OCI-LY7 (cell line): ENCODE data around the gene BRIP1. TPM values are rescaled to one million over a fixed set of nuclear protein-coding genes. Genes with fewer than 3 reads are reported as not detected.
"Not testable (repeated sequence)": the region's sequence is repeated elsewhere in the genome, so short reads cannot be mapped to it uniquely, and the experiment has no call there.

Experiments used
- BruUV-seq: library from RNA; stranded (reverse); fragments of 400-500 nt; replicated peaks from 2 replicates; lab custom pipeline; 2021; lab: Mats Ljungman, UMichigan
- CTCF ChIA-PET: fragments of 300-600 bp; sonication (Branson Sonifier 250); formaldehyde crosslinking; loops from one replicate; lab custom pipeline; 2022; ENCODE audit warnings: antibody characterized with exemption; ENCODE audit not compliant: unreplicated experiment; lab: Charles Lee
- POLR2A ChIA-PET: fragments of 300-600 bp; sonication (Branson Sonifier 250); formaldehyde crosslinking; loops from one replicate; lab custom pipeline; 2022; ENCODE audit warnings: antibody characterized with exemption; lab: Charles Lee
- DNase-seq: peaks from one replicate; pipeline ENCODE4 v3.0.0-alpha.2; 2015; ENCODE audit warnings: low spot score
- H2AFZ ChIP-seq: fragments of 200-600 bp; sonication (generic), shearing (Covaris generic); 2 replicates; pipeline ENCODE4 v1.6.1; 2014; ENCODE audit warnings: mild to moderate bottlenecking, antibody characterized with exemption, low read length, moderate library complexity
- H3K27ac ChIP-seq: fragments of 200-600 bp; sonication (generic); 2 replicates; pipeline ENCODE4 v1.5.1; 2014; ENCODE audit warnings: mixed run types, low read depth, mild to moderate bottlenecking, moderate library complexity, low read length, inconsistent platforms; ENCODE audit not compliant: poor library complexity, severe bottlenecking
- H3K36me3 ChIP-seq: fragments of 200-600 bp; sonication (generic); 2 replicates; pipeline ENCODE4 v1.6.1; 2014; ENCODE audit warnings: mild to moderate bottlenecking, antibody characterized with exemption, low read length, moderate library complexity, mixed read lengths; ENCODE audit not compliant: insufficient read depth
- H3K4me1 ChIP-seq: fragments of 200-600 bp; sonication (generic); 2 replicates; pipeline ENCODE4 v1.5.1; 2014; ENCODE audit warnings: mild to moderate bottlenecking, low read length; ENCODE audit not compliant: insufficient read depth, poor library complexity, severe bottlenecking
- H3K4me2 ChIP-seq: fragments of 200-600 bp; sonication (generic); 2 replicates; pipeline ENCODE4 v1.6.1; 2014; ENCODE audit warnings: mild to moderate bottlenecking, low read length
- H3K4me3 ChIP-seq: fragments of 200-600 bp; sonication (generic); 2 replicates; pipeline ENCODE4 v1.5.1; 2014; ENCODE audit warnings: mild to moderate bottlenecking, low read depth, low read length; ENCODE audit not compliant: poor library complexity, severe bottlenecking
- H3K79me2 ChIP-seq: fragments of 200-600 bp; sonication (generic); 2 replicates; pipeline ENCODE4 v1.6.1; 2016; ENCODE audit warnings: low read depth, mild to moderate bottlenecking, low read length, moderate library complexity, mixed read lengths; ENCODE audit not compliant: insufficient read depth
- H3K9me2 ChIP-seq: fragments of 200-600 bp; sonication (generic); 2 replicates; pipeline ENCODE4 v1.6.1; 2016; ENCODE audit warnings: mild to moderate bottlenecking, low read length, mixed read lengths; ENCODE audit not compliant: insufficient read depth
- H3K9me3 ChIP-seq: fragments of 200-600 bp; sonication (generic); 2 replicates; pipeline ENCODE4 v1.6.1; 2014; ENCODE audit warnings: mild to moderate bottlenecking, mixed run types, low read length, mixed read lengths
- H4K20me1 ChIP-seq: fragments of 200-600 bp; sonication (generic); 2 replicates; pipeline ENCODE4 v1.6.1; 2014; ENCODE audit warnings: mild to moderate bottlenecking, antibody characterized with exemption, low read length, moderate library complexity, mixed read lengths; ENCODE audit not compliant: insufficient read depth
- CTCF ChIP-seq: fragments of 200-600 bp; sonication (generic); conservative IDR thresholded peaks from 2 replicates; pipeline ENCODE4 v1.5.1; 2014; ENCODE audit warnings: mild to moderate bottlenecking, antibody characterized with exemption, low read length, moderate library complexity, mixed read lengths
- EZH2phosphoT487 ChIP-seq: fragments of 200-600 bp; sonication (generic); IDR thresholded peaks from 2 replicates; pipeline ENCODE4 v1.6.1; 2018; ENCODE audit warnings: low read depth, borderline replicate concordance, mild to moderate bottlenecking, mixed run types, antibody characterized with exemption, low read length, moderate library complexity, mixed read lengths
- intact Hi-C: fragments of 100-400 bp; cut with micrococcal nuclease; formaldehyde crosslinking; loops from one replicate; pipeline ENCODE4 v1.10.0; 2022; ENCODE audit not compliant: unreplicated experiment
- total RNA-seq, 2 experiments: library from RNA; depleted of rRNA in 1 of 2; stranded (reverse); fragments of >200 nt in 1 of 2; shearing (Covaris generic) in 1 of 2; gene quantifications; 2 replicates each; pipeline ENCODE4 v1.2.3, GENCODE V29; 2014 to 2022

BRIP1 gene
- total RNA-seq, 2 experiments from 2014 or later: 32.5 to 33.8 TPM

GRCh38 chr17:61673019-61673897, 190.1 kb downstream of the BRIP1 start:
- CTCF ChIA-PET, H3K4me1 ChIP-seq, H3K36me3 ChIP-seq, H4K20me1 ChIP-seq, H3K9me3 ChIP-seq, H3K4me3 ChIP-seq, intact Hi-C loops, BruUV-seq, H3K79me2 ChIP-seq, H3K9me2 ChIP-seq, H3K4me2 ChIP-seq, H2AFZ ChIP-seq, DNase-seq, H3K27ac ChIP-seq: not testable (repeated sequence)
- POLR2A ChIA-PET: interaction anchor here (0.9 to 1.8 kb wide), 3 partner anchors 9 to 140 kb away, joined by 3 to 6 read pairs (median 3); no protein-coding TSS in a partner anchor

GRCh38 chr17:61672140-61672539, 191.2 kb downstream of the BRIP1 start:
- no peak overlapping the region for H2AFZ ChIP-seq
- no peaks in the 10 kb centered on the region for H3K4me1 ChIP-seq
- no peak overlapping the region for H3K27ac ChIP-seq
- no TSS peak for BruUV-seq
- no peaks in the 10 kb centered on the region for H4K20me1 ChIP-seq
- H3K4me2 ChIP-seq: no peak overlapping the region
- no peaks in the 10 kb centered on the region for H3K79me2 ChIP-seq
- no peak overlapping the region for H3K4me3 ChIP-seq
- no peaks in the 10 kb centered on the region for H3K9me3 ChIP-seq
- CTCF ChIA-PET: no interaction called here
- no peaks in the 10 kb centered on the region for H3K36me3 ChIP-seq
- intact Hi-C loops: no loop called here
- H3K9me2 ChIP-seq: no peaks in the 10 kb centered on the region
- POLR2A ChIA-PET: interaction anchor here (0.6 to 1.8 kb wide), 5 partner anchors 10 to 222 kb away, joined by 3 to 6 read pairs (median 3); no protein-coding TSS in a partner anchor
- TF ChIP-seq CTCF: no peak
- TF ChIP-seq EZH2phosphoT487: no peak
- DNase-seq: no peak

GRCh38 chr17:61670691-61671090, 192.6 kb downstream of the BRIP1 start:
- intact Hi-C loops: no loop called here
- Histone ChIP-seq H4K20me1 (no peaks in the 10 kb centered on the region), H3K36me3 (no peaks in the 10 kb centered on the region), H3K4me2 (no peak overlapping the region), H3K9me3 (no peaks in the 10 kb centered on the region), H2AFZ (no peak overlapping the region), H3K4me1 (no peaks in the 10 kb centered on the region), H3K4me3 (no peak overlapping the region), H3K27ac (no peak overlapping the region), H3K9me2 (no peaks in the 10 kb centered on the region), H3K79me2 (no peaks in the 10 kb centered on the region)
- ChIA-PET POLR2A (no interaction called here), CTCF (no interaction called here)
- no TSS peak for BruUV-seq
- DNase-seq: no peak
- no peak for TF ChIP-seq EZH2phosphoT487
- no peak for TF ChIP-seq CTCF
